Astrocyte (in vitro differentiated cells and primary cell): ENCODE results near the gene FSHB. TPM values are rescaled to one million over a fixed set of nuclear protein-coding genes. Genes with fewer than 3 reads are reported as not detected.

ENCODE experiments used
- DNase-seq: peaks from one replicate; pipeline ENCODE4 v3.0.0-alpha.2; 2010; ENCODE audit warnings: low read depth
- FAIRE-seq: peaks from 2 replicates; lab custom pipeline; 2011; peaks lifted over from hg19 to GRCh38; lab: Jason Lieb, UNC
- H2AFZ ChIP-seq: 2 replicates; pipeline ENCODE4 v1.6.0; 2012; ENCODE audit warnings: low read depth, low read length, inconsistent platforms
- H3K27ac ChIP-seq: 2 replicates; pipeline ENCODE4 v1.5.1; 2011; ENCODE audit warnings: low read depth, low read length, inconsistent platforms
- H3K27me3 ChIP-seq: 2 replicates; pipeline ENCODE4 v1.6.0; 2011; ENCODE audit warnings: low read length, inconsistent platforms; ENCODE audit not compliant: insufficient read depth
- H3K36me3 ChIP-seq: 2 replicates; pipeline ENCODE4 v1.5.1; 2011; ENCODE audit warnings: low read length, inconsistent platforms; ENCODE audit not compliant: insufficient read depth
- H3K4me1 ChIP-seq: 2 replicates; pipeline ENCODE4 v1.5.1; 2011; ENCODE audit warnings: low read length, inconsistent platforms; ENCODE audit not compliant: insufficient read depth
- H3K4me2 ChIP-seq: 2 replicates; pipeline ENCODE4 v1.6.0; 2012; ENCODE audit warnings: low read length, inconsistent platforms
- H3K4me3 ChIP-seq: 2 replicates; pipeline ENCODE4 v1.5.1; 2011; ENCODE audit warnings: low read depth, mild to moderate bottlenecking, low read length, inconsistent platforms; ENCODE audit not compliant: insufficient read depth
- H3K79me2 ChIP-seq: 2 replicates; pipeline ENCODE4 v1.6.0; 2012; ENCODE audit warnings: mild to moderate bottlenecking, low read length, inconsistent platforms; ENCODE audit not compliant: insufficient read depth
- H3K9ac ChIP-seq: 2 replicates; pipeline ENCODE4 v1.6.0; 2012; ENCODE audit warnings: mild to moderate bottlenecking, low read length, inconsistent platforms
- H3K9me3 ChIP-seq: 2 replicates; pipeline ENCODE4 v1.5.1; 2012; ENCODE audit warnings: low read depth, mild to moderate bottlenecking, low read length, inconsistent platforms; ENCODE audit not compliant: insufficient read depth
- H4K20me1 ChIP-seq: 2 replicates; pipeline ENCODE4 v1.6.0; 2012; ENCODE audit warnings: low read length, inconsistent platforms; ENCODE audit not compliant: insufficient read depth
- H3K27ac Mint-ChIP-seq: one replicate; pipeline ENCODE4 v1.8.0; 2021; ENCODE audit warnings: mild to moderate bottlenecking, mixed read lengths; ENCODE audit not compliant: unreplicated experiment
- H3K27me3 Mint-ChIP-seq: one replicate; pipeline ENCODE4 v1.8.0; 2021; ENCODE audit warnings: low read depth, mixed read lengths; ENCODE audit not compliant: unreplicated experiment
- H3K36me3 Mint-ChIP-seq: one replicate; pipeline ENCODE4 v1.8.0; 2021; ENCODE audit warnings: low read depth, mixed read lengths; ENCODE audit not compliant: unreplicated experiment
- H3K4me1 Mint-ChIP-seq: one replicate; pipeline ENCODE4 v1.8.0; 2021; ENCODE audit warnings: low read depth, mixed read lengths; ENCODE audit not compliant: unreplicated experiment
- H3K4me3 Mint-ChIP-seq: one replicate; pipeline ENCODE4 v1.8.0; 2021; ENCODE audit warnings: mild to moderate bottlenecking, moderate library complexity, mixed read lengths; ENCODE audit not compliant: unreplicated experiment
- H3K9me3 Mint-ChIP-seq: one replicate; pipeline ENCODE4 v1.8.0; 2021; ENCODE audit warnings: mild to moderate bottlenecking, mixed read lengths; ENCODE audit not compliant: unreplicated experiment
- CTCF ChIP-seq: IDR thresholded peaks from 2 replicates; pipeline ENCODE4 v1.5.1; 2011; ENCODE audit warnings: low read depth, mild to moderate bottlenecking, inconsistent platforms, low read length, moderate library complexity; ENCODE audit not compliant: insufficient read depth
- EZH2 ChIP-seq: IDR thresholded peaks from 2 replicates; pipeline ENCODE4 v1.6.1; 2012; ENCODE audit warnings: mild to moderate bottlenecking, low read length, inconsistent platforms; ENCODE audit not compliant: insufficient read depth
- total RNA-seq: library from RNA; stranded (reverse); gene quantifications from 2 replicates; pipeline ENCODE4 v1.2.1, GENCODE V29; 2021

The FSHB gene
- total RNA-seq, 1 donor from 2014 or later = not detected

GRCh38 chr11:30257058-30257457 lies 26.2 kb downstream of the FSHB start:
- H3K9me3 ChIP-seq = no peaks in the 10 kb centered on the region
- DNase-seq (no peak), FAIRE-seq (no peak)
- Mint-ChIP-seq H3K9me3 (peaks cover 6% of the 10 kb centered on the region), H3K27ac (no peak overlapping the region), H3K27me3 (no peaks in the 10 kb centered on the region), H3K4me3 (no peak overlapping the region), H3K36me3 (no peaks in the 10 kb centered on the region), H3K4me1 (peaks cover 18% of the 10 kb centered on the region)
- H3K27ac ChIP-seq = no peak overlapping the region
- H3K36me3 ChIP-seq = no peaks in the 10 kb centered on the region
- TF ChIP-seq EZH2 (no peak), CTCF (no peak)
- H3K27me3 ChIP-seq = no peaks in the 10 kb centered on the region
- H2AFZ ChIP-seq = no peak overlapping the region
- H3K9ac ChIP-seq = no peak overlapping the region
- peaks cover 11% of the 10 kb centered on the region for H3K4me1 ChIP-seq
- H3K4me2 ChIP-seq = no peak overlapping the region
- no peak overlapping the region for H3K4me3 ChIP-seq
- H3K79me2 ChIP-seq = no peaks in the 10 kb centered on the region
- H4K20me1 ChIP-seq = no peaks in the 10 kb centered on the region

GRCh38 chr11:30258679-30259078 lies 27.9 kb downstream of the FSHB start:
- no peaks in the 10 kb centered on the region for H3K27me3 Mint-ChIP-seq
- Histone ChIP-seq H3K9ac (no peak overlapping the region), H3K27me3 (no peaks in the 10 kb centered on the region), H3K4me1 (peaks cover 11% of the 10 kb centered on the region), H3K4me3 (no peak overlapping the region), H2AFZ (no peak overlapping the region), H3K9me3 (no peaks in the 10 kb centered on the region), H3K4me2 (no peak overlapping the region), H4K20me1 (no peaks in the 10 kb centered on the region), H3K36me3 (no peaks in the 10 kb centered on the region), H3K27ac (no peak overlapping the region), H3K79me2 (no peaks in the 10 kb centered on the region)
- H3K27ac Mint-ChIP-seq = no peak overlapping the region
- no peaks in the 10 kb centered on the region for H3K36me3 Mint-ChIP-seq
- peaks cover 6% of the 10 kb centered on the region for H3K9me3 Mint-ChIP-seq
- H3K4me3 Mint-ChIP-seq = no peak overlapping the region
- DNase-seq (peak; percentile 6), FAIRE-seq (no peak)
- no peak for TF ChIP-seq CTCF
- no peak for TF ChIP-seq EZH2
- peaks cover 18% of the 10 kb centered on the region for H3K4me1 Mint-ChIP-seq

- no peak for FAIRE-seq
Measured at GRCh38 chr11:30260813-30261212, 30.0 kb downstream of the FSHB start.

More at GRCh38 chr11:30260813-30261212, 30.0 kb downstream of the FSHB start:
- no peaks in the 10 kb centered on the region for H3K27me3 Mint-ChIP-seq
- no peaks in the 10 kb centered on the region for H3K9me3 ChIP-seq
- H3K4me1 Mint-ChIP-seq = peaks cover 7% of the 10 kb centered on the region
- no peaks in the 10 kb centered on the region for H3K4me1 ChIP-seq
- H4K20me1 ChIP-seq = no peaks in the 10 kb centered on the region
- DNase-seq = no peak
- TF ChIP-seq CTCF (no peak), EZH2 (no peak)
- no peaks in the 10 kb centered on the region for H3K36me3 Mint-ChIP-seq
- no peak overlapping the region for H3K4me3 Mint-ChIP-seq
- no peaks in the 10 kb centered on the region for H3K27me3 ChIP-seq
- no peak overlapping the region for H3K4me2 ChIP-seq
- no peak overlapping the region for H2AFZ ChIP-seq
- H3K27ac Mint-ChIP-seq = no peak overlapping the region
- no peaks in the 10 kb centered on the region for H3K36me3 ChIP-seq
- H3K9me3 Mint-ChIP-seq = peaks cover 9% of the 10 kb centered on the region
- no peak overlapping the region for H3K4me3 ChIP-seq
- no peak overlapping the region for H3K9ac ChIP-seq
- no peak overlapping the region for H3K27ac ChIP-seq
- no peaks in the 10 kb centered on the region for H3K79me2 ChIP-seq
